Nephron progenitor cell (in vitro differentiated cells): Measurements from ENCODE around the gene ELMO1.

Experiments
- DNase-seq: peaks from one replicate; pipeline ENCODE4 v3.0.0; 2021
- H3K27ac Mint-ChIP-seq: 2 replicates; pipeline ENCODE4 v1.8.0; 2021; ENCODE audit warnings: mild to moderate bottlenecking, moderate library complexity, mixed read lengths
- H3K27me3 Mint-ChIP-seq: 2 replicates; pipeline ENCODE4 v1.8.0; 2021; ENCODE audit warnings: mild to moderate bottlenecking, low read depth, mixed read lengths; ENCODE audit not compliant: poor library complexity
- H3K36me3 Mint-ChIP-seq: 2 replicates; pipeline ENCODE4 v1.8.0; 2021; ENCODE audit warnings: low read depth, mixed read lengths
- H3K4me1 Mint-ChIP-seq: 2 replicates; pipeline ENCODE4 v1.8.0; 2021; ENCODE audit warnings: mixed read lengths
- H3K4me3 Mint-ChIP-seq: 2 replicates; pipeline ENCODE4 v1.8.0; 2021; ENCODE audit warnings: mild to moderate bottlenecking, moderate library complexity, mixed read lengths
- H3K9me3 Mint-ChIP-seq: 2 replicates; pipeline ENCODE4 v1.8.0; 2021; ENCODE audit warnings: mild to moderate bottlenecking, moderate library complexity, mixed read lengths
- TF ChIP-seq, protein P1 (sequence below): fragments of 200-600 bp; sonication (generic); IDR thresholded peaks from 2 replicates; pipeline ENCODE4 v1.5.0; 2021; ENCODE audit warnings: antibody characterized with exemption

Gene ELMO1

DNA sequence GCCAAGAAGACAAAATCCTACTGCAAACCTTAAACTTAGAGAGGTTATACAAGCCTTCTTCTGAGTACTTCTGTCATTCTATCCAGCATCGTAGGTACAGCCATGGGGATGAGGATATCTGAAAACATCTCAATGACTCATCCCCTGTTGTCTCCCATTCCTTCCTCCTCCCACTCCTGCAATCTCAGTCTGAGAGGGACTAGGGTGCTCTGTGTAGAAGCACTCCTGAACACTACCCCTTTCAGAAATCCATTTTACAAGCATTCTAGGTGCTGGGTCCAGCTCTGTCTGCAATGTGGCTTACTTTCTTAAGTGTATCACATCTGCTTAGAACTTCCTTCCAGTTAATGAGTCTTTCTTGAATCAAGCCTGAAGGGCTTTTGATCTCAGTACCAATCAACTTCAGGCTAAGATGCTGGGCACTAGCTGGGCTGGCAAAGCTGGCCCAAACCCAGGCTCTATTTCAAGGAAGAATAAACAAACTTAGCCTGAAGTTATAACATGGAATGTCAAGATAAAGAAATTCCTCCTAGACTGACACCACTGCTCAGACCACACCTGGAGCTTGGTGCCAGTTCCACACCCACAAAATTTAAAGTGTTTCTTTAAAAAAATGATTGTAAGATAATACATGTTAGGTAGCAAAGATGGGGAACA lies 454.1 kb downstream of the ELMO1 start:
- Mint-ChIP-seq H3K36me3 (no peaks in the 10 kb centered on the region), H3K27ac (no peak overlapping the region), H3K4me3 (no peak overlapping the region), H3K9me3 (no peaks in the 10 kb centered on the region), H3K27me3 (peaks cover 3% of the 10 kb centered on the region), H3K4me1 (no peaks in the 10 kb centered on the region)
- no peak for DNase-seq
- TF ChIP-seq, protein P1, sequence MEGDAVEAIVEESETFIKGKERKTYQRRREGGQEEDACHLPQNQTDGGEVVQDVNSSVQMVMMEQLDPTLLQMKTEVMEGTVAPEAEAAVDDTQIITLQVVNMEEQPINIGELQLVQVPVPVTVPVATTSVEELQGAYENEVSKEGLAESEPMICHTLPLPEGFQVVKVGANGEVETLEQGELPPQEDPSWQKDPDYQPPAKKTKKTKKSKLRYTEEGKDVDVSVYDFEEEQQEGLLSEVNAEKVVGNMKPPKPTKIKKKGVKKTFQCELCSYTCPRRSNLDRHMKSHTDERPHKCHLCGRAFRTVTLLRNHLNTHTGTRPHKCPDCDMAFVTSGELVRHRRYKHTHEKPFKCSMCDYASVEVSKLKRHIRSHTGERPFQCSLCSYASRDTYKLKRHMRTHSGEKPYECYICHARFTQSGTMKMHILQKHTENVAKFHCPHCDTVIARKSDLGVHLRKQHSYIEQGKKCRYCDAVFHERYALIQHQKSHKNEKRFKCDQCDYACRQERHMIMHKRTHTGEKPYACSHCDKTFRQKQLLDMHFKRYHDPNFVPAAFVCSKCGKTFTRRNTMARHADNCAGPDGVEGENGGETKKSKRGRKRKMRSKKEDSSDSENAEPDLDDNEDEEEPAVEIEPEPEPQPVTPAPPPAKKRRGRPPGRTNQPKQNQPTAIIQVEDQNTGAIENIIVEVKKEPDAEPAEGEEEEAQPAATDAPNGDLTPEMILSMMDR, result no peak

DNA sequence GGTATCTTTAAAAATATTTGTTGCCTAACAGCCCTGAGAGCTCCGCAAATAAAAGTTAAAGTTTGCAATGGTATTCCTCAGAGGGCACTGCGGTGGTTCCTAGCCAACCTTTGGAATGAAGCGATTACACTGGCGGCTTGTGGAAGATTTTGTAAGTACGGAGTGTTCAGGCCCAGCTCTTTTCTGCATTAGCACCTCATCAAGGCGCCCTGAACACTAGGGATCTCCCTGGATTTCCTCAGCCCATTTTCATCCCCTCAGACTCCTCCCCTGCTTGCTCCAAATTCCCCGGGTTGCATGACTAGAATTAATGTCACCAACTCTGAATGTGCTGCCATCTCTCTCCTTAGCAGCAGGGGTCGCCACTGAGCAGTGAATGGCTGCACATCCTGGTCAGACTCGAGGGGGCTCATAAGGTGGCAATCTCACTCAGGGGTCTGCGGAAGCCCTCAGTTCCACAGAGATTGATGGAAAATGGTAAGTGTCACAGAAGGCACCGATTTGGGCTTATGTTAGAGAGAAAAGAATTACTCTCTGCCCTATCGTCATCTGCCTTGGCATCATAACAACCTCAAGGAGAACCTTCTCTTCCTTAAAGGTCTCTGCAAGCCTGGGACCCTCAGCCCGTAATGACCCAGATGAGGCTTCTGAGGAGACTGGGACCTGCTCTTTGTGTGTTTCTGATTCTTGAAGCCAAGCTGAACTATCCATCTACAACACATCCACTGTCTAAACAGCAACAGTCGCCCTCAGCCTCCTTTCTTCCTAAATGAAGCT lies 461.5 kb downstream of the ELMO1 start:
- Mint-ChIP-seq H3K4me1 (peaks cover 51% of the 10 kb centered on the region), H3K36me3 (no peaks in the 10 kb centered on the region), H3K4me3 (no peak overlapping the region), H3K9me3 (no peaks in the 10 kb centered on the region), H3K27me3 (no peaks in the 10 kb centered on the region), H3K27ac (peak overlapping the region; percentile 10)
- TF ChIP-seq, protein P1, result peak; percentile 68
- DNase-seq, result peak; percentile 75

DNA sequence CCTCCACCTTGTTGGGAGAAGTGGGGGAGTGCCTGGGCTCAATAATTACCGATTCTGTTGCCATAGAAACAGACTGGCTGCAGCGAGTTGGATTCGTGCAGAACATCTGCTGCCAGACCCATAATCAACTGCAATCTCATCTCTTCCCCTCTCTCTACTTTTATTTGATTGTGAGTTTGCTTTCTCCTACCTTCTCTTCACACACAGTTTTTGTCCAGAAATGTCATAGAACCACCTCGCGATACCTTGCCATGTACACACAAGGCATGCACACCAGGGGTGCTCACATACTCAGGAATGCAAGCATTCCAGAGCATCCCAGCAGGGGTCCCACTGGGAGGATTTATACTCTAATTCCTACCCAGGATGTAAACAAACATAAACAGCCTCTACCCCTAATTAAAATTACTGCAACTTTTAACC lies 462.1 kb downstream of the ELMO1 start:
- H3K4me3 Mint-ChIP-seq, result peak overlapping the region; percentile 24
- no peaks in the 10 kb centered on the region for H3K9me3 Mint-ChIP-seq
- DNase-seq, result peak; percentile 27
- peaks cover 54% of the 10 kb centered on the region for H3K4me1 Mint-ChIP-seq
- H3K27me3 Mint-ChIP-seq, result no peaks in the 10 kb centered on the region
- no peaks in the 10 kb centered on the region for H3K36me3 Mint-ChIP-seq
- TF ChIP-seq, protein P1, result no peak
- no peak overlapping the region for H3K27ac Mint-ChIP-seq

DNA sequence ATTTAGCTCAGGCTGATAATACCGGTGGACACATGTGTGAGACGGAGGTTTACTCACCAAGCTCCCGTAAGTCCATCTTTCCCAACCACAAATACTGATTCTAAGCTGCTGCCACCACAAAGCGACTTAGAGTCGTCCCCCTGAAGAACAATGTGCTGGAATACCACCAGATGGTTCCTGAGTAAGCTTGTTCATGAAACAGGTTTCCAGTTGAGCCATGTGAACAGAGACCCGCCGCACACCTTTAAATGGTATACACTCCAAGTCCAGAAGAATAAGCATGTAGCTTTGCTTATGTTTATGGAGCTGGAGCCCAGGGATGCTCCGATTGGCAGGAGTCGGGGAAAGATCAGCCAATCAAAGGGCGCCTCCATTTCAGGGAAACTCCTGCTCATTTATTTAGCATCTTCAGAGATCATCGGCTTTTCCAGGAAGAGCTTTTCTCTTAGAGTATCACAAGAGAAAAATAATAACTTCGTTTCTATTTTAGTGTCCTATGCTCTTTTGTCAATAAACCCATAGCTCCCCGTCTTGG lies 462.7 kb downstream of the ELMO1 start:
- Mint-ChIP-seq H3K9me3 (no peaks in the 10 kb centered on the region), H3K27ac (no peak overlapping the region), H3K4me3 (no peak overlapping the region), H3K4me1 (peaks cover 59% of the 10 kb centered on the region), H3K27me3 (no peaks in the 10 kb centered on the region), H3K36me3 (no peaks in the 10 kb centered on the region)
- no peak for DNase-seq
- TF ChIP-seq, protein P1, result no peak

DNA sequence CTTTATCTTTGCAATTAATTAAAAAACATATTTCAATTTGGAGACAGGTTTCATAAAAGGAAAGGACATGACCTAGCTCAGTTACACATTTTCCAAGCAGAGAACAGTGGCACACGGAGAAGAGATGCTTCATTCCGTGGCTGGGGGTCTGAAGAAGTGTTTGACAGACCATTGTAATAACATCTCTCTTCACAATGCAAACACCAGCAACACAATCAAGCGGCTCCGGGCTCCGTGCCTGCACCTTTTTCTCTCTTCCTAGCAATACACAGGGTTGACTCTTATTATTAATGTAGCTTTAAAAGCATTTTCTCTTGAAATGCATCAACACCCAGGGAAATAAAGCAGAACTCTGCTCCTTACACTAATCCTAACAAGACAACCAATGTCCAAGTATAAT lies 463.3 kb downstream of the ELMO1 start:
- no peak for DNase-seq
- H3K4me3 Mint-ChIP-seq, result no peak overlapping the region
- TF ChIP-seq, protein P1, result no peak
- H3K36me3 Mint-ChIP-seq, result no peaks in the 10 kb centered on the region
- no peaks in the 10 kb centered on the region for H3K9me3 Mint-ChIP-seq
- no peaks in the 10 kb centered on the region for H3K27me3 Mint-ChIP-seq
- H3K4me1 Mint-ChIP-seq, result peaks cover 59% of the 10 kb centered on the region
- no peak overlapping the region for H3K27ac Mint-ChIP-seq
